Measurements from ENCODE around the gene TMEM63A. TPM values are rescaled to one million over a fixed set of nuclear protein-coding genes. Genes with fewer than 3 reads are reported as not detected.

The TMEM63A gene
- total and polyA plus RNA-seq, 4 experiments from 2014 or later = 46.2 to 507 (median 278) TPM

DNA sequence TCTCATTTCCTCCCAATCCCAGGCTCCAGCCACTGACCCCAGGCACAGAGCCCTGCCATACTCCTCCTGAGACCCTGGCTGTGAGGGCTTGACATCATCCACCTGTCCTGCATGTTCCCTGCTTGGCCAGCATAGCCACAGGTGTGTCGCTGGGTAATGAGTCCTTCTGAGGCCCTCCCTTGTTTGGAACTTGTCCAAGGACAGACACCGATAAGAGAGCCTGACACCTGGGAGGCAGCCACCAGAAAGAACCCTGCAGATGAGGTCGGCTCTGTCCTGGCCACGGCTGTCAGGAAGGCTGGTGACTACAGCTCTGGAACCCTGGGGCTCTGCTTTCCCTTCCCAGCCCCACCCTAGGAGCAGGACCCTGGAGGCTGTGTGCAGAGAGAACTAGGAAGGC is 34.6 kb downstream of the TMEM63A start:
- peaks cover 29 to 62% of the 10 kb centered on the region in 2 donors for H3K36me3 Mint-ChIP-seq
- POLR2A ChIA-PET (ENCODE audit: partially characterized antibody) = interaction anchor here (0.9 to 6.3 kb wide), 5 partner anchors 34 to 70 kb away, joined by 3 to 39 read pairs (median 15); partner anchors contain the start of genes SRP9 and TMEM63A
- CTCF ChIA-PET (ENCODE audit: partially characterized antibody) = no interaction called here
- Histone ChIP-seq H3K27me3 (ENCODE audit: insufficient read depth, low read length) (no peaks in the 10 kb centered on the region), H3K4me1 (ENCODE audit: insufficient read depth, low read length) (peaks cover 28% of the 10 kb centered on the region), H3K36me3 (ENCODE audit: insufficient read depth, low read length) (peaks cover 56% of the 10 kb centered on the region), H3K4me3 (ENCODE audit: low read length in 2 of 2) (no peak overlapping the region), H3K9me3 (ENCODE audit: control insufficient read depth in 1 of 2, low read length in 2 of 2) (no peaks in the 10 kb centered on the region), H3K27ac (ENCODE audit: low read depth, low read length) (no peak overlapping the region)
- intact Hi-C loops (cut with micrococcal nuclease) = loop anchor here (5.0 to 10.0 kb wide), 3 partner anchors 70 to 373 kb away; partner anchors contain the start of gene SRP9
- peaks cover 24 to 52% (median 37%) of the 10 kb centered on the region in 4 donors for H3K4me1 Mint-ChIP-seq
- no peaks in the 10 kb centered on the region for H3K27me3 Mint-ChIP-seq
- H3K9me3 Mint-ChIP-seq = no peaks in the 10 kb centered on the region
- no peak for DNase-seq
- peak overlapping the region in 6 of 7 donors; percentile 27 to 85 (median 82) for H3K27ac Mint-ChIP-seq
- H3K4me3 Mint-ChIP-seq = no peak overlapping the region

DNA sequence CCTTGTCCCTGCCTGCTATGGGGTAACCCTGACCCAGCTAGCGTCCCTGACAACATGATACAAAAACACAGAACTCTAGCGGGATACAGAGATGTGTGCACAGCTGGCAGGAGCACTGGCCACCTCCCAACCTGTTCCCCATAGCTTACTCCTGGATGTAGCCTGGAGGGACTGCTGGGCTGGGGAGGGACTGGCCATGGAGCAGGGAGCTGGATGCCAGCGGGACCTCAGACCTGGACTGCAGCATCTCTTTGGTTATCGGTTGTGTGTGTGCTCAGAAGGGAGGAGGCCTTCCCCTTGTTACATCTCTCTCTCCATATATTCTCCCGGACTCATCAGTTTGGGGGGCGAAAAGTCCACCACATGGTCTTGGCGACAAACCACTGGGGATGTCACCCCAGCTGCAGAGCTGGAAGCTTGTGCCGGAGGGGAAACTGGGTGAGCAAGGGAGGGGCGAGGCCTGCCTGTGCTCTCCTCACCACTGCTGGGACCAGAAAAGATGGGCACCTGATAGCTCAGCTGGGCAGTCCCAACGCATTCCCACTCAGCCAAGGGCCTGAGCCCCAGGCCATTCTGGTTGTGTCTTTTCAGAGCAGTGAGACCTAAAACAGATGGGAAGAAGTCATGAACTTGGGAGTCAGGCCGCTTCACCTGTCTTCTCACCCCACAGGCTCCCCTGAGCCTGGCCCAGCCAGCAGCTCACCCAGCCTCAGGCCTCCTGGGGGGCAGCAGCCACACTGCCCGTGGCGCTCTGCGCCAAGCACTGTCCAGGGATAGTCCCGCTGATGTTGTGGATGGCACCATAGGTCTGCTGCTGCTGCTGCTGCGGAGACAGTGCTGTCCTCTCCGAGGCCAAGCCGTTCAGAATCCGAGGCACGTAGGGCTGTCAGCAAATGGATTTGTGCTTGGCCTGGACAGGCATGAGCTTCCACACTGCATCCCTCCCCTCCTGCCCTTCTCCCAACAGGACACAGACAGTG is 35.6 kb downstream of the TMEM63A start:
- Histone ChIP-seq H3K9me3 (ENCODE audit: control insufficient read depth in 1 of 2, low read length in 2 of 2) (no peaks in the 10 kb centered on the region), H3K36me3 (ENCODE audit: insufficient read depth, low read length) (peaks cover 46% of the 10 kb centered on the region), H3K27me3 (ENCODE audit: insufficient read depth, low read length) (no peaks in the 10 kb centered on the region), H3K4me1 (ENCODE audit: insufficient read depth, low read length) (peaks cover 35% of the 10 kb centered on the region), H3K4me3 (ENCODE audit: low read length in 2 of 2) (no peak overlapping the region), H3K27ac (ENCODE audit: low read depth, low read length) (no peak overlapping the region)
- CTCF ChIA-PET (ENCODE audit: partially characterized antibody) = interaction anchor here (1.2 kb wide), 1 partner anchor 69 kb away, joined by 3 read pairs; the partner anchor contains the start of gene SRP9
- intact Hi-C loops (cut with micrococcal nuclease) = loop anchor here (5.0 to 10.0 kb wide), 3 partner anchors 69 to 372 kb away; partner anchors contain the start of gene SRP9
- H3K9me3 Mint-ChIP-seq = no peaks in the 10 kb centered on the region
- DNase-seq = no peak
- peaks cover 21 to 52% of the 10 kb centered on the region in 2 donors for H3K36me3 Mint-ChIP-seq
- H3K27ac Mint-ChIP-seq = peak overlapping the region in 6 of 7 donors; percentile 8 to 81 (median 66)
- POLR2A ChIA-PET (ENCODE audit: partially characterized antibody) = interaction anchor here (0.6 to 3.3 kb wide), 8 partner anchors 9 to 402 kb away, joined by 3 to 15 read pairs (median 4); partner anchors contain the start of genes SRP9 and TMEM63A
- H3K27me3 Mint-ChIP-seq = no peaks in the 10 kb centered on the region
- no peak overlapping the region for H3K4me3 Mint-ChIP-seq
- H3K4me1 Mint-ChIP-seq = peaks cover 21 to 52% (median 34%) of the 10 kb centered on the region in 4 donors

DNA sequence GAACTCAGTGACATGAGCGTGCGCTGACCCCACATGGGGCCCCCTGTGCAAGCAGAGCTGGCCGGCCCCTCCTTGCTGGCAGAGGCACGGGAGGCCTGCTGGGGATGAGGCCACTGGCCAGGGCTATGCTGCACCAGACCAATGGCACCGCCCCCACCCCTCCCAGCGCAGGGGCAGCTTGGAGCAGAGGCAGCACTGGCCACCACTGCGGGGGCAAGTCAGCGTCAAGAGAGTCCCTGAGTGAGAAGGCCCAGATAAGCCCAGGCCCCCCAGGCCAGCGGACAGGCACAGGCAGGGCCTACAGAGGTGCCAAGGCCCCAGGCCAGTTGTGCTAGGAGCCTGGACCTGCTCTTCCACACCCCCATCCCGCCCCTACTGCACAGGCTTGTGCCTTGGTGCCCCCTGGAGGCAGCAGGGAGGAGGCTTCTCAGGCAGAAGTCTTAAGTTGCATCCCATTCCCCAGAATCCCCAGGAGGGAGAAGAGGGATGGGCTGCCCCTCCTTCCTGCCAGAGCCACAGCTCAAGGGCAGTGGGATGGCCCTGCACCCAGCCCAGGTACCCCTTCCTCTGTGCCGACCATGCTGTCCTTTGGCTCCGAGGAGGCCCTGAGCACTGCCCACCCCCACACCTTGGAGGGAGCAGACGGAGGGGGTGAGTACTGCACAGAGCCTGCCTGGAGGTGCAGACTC is 36.5 kb downstream of the TMEM63A start:
- POLR2A ChIA-PET (ENCODE audit: partially characterized antibody) = interaction anchor here (0.6 to 3.3 kb wide), 7 partner anchors 12 to 401 kb away, joined by 3 to 15 read pairs (median 3); partner anchors contain the start of genes SRP9 and TMEM63A
- peaks cover 41% of the 10 kb centered on the region for H3K4me1 ChIP-seq (ENCODE audit: insufficient read depth, low read length)
- Mint-ChIP-seq H3K4me1 (peaks cover 25 to 57% (median 38%) of the 10 kb centered on the region in 4 donors), H3K4me3 (peak overlapping the region in 1 of 8 donors; percentile 36), H3K9me3 (no peaks in the 10 kb centered on the region), H3K27me3 (no peaks in the 10 kb centered on the region), H3K36me3 (peaks cover 20 to 46% of the 10 kb centered on the region in 2 donors), H3K27ac (no peak overlapping the region)
- H3K27me3 ChIP-seq (ENCODE audit: insufficient read depth, low read length) = no peaks in the 10 kb centered on the region
- intact Hi-C loops (cut with micrococcal nuclease) = loop anchor here (5.0 to 10.0 kb wide), 3 partner anchors 68 to 371 kb away; partner anchors contain the start of gene SRP9
- CTCF ChIA-PET (ENCODE audit: partially characterized antibody) = interaction anchor here (0.6 to 1.2 kb wide), 4 partner anchors 11 to 68 kb away, joined by 3 read pairs; partner anchors contain the start of gene SRP9
- no peak overlapping the region for H3K27ac ChIP-seq (ENCODE audit: low read depth, low read length)
- peak in 3 of 5 donors; percentile 33 to 40 (median 33) for DNase-seq
- H3K4me3 ChIP-seq (ENCODE audit: low read length in 2 of 2) = no peak overlapping the region
- no peaks in the 10 kb centered on the region for H3K9me3 ChIP-seq (ENCODE audit: control insufficient read depth in 1 of 2, low read length in 2 of 2)
- H3K36me3 ChIP-seq (ENCODE audit: insufficient read depth, low read length) = peaks cover 45% of the 10 kb centered on the region

DNA sequence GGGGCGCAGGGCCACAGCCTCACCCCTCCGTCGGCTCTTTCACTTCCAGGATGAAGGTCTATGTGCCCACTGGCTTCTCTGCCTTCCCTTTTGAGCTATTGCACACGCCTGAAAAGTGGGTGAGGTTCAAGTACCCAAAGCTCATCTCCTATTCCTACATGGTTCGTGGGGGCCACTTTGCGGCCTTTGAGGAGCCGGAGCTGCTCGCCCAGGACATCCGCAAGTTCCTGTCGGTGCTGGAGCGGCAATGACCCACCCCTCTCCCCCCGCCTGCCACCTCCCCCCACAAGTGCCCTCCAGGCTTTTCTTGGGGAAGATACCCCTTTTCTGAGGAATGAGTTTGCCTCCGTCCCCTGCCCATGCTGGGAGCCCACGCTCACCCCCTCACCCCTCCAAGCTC is 37.1 kb downstream of the TMEM63A start:
- H3K4me3 Mint-ChIP-seq = no peak overlapping the region
- Histone ChIP-seq H3K27ac (ENCODE audit: low read depth, low read length) (no peak overlapping the region), H3K36me3 (ENCODE audit: insufficient read depth, low read length) (peaks cover 42% of the 10 kb centered on the region), H3K9me3 (ENCODE audit: control insufficient read depth in 1 of 2, low read length in 2 of 2) (no peaks in the 10 kb centered on the region), H3K4me3 (ENCODE audit: low read length in 2 of 2) (no peak overlapping the region), H3K27me3 (ENCODE audit: insufficient read depth, low read length) (no peaks in the 10 kb centered on the region), H3K4me1 (ENCODE audit: insufficient read depth, low read length) (peaks cover 36% of the 10 kb centered on the region)
- DNase-seq = no peak
- peaks cover 19 to 40% of the 10 kb centered on the region in 2 donors for H3K36me3 Mint-ChIP-seq
- intact Hi-C loops (cut with micrococcal nuclease) = loop anchor here (5.0 to 10.0 kb wide), 3 partner anchors 68 to 370 kb away; partner anchors contain the start of gene SRP9
- H3K9me3 Mint-ChIP-seq = no peaks in the 10 kb centered on the region
- no peaks in the 10 kb centered on the region for H3K27me3 Mint-ChIP-seq
- ChIA-PET POLR2A (ENCODE audit: partially characterized antibody) (interaction anchor here (0.6 to 3.3 kb wide), 7 partner anchors 13 to 67 kb away, joined by 3 to 15 read pairs (median 7); partner anchors contain the start of genes SRP9 and TMEM63A), CTCF (ENCODE audit: partially characterized antibody) (interaction anchor here (0.6 to 1.1 kb wide), 3 partner anchors 11 to 66 kb away, joined by 3 read pairs; no protein-coding TSS in a partner anchor)
- H3K27ac Mint-ChIP-seq = no peak overlapping the region
- H3K4me1 Mint-ChIP-seq = peaks cover 28 to 56% (median 39%) of the 10 kb centered on the region in 4 donors

DNA sequence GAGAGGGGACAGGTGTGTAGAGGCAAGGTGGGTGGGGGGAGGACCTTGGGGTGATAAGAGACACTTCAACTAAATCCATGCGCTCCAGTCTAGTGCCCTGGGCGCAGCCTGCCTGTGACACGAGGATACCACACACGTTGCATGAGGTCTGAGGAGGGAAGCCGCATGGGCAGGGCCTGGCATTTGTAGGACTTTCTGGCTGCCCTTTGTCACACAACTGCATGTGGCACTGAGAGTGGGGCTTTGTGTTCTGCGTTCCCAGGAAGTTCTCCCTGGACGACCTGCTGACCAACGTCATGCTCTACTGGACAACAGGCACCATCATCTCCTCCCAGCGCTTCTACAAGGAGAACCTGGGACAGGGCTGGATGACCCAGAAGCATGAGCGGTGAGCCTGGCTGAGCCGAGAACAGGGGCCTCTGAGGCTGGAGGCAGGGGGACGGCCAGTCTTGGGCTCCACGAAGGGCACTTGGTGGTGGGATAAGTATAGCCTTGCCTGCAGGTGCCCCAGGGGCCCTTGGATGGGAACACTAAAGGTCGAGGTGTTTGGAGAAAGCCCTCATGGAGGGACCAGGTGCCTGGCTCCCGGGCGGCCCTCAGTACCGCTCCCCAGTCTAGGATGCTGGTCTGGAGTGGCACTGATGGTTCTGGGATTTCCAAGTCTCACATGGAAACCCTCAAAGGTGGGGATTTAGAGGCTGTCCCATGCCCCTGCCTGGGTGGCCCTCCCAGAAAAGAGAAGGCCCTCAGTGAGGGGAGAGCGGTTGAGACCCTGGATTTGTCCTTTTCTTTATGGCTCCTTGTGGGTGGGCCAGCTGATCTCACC is 37.7 kb downstream of the TMEM63A start:
- POLR2A ChIA-PET (ENCODE audit: partially characterized antibody) = interaction anchor here (0.8 to 3.3 kb wide), 10 partner anchors 11 to 155 kb away, joined by 3 to 16 read pairs (median 7); partner anchors contain the start of genes SDE2, SRP9 and TMEM63A
- Mint-ChIP-seq H3K36me3 (peaks cover 12 to 34% of the 10 kb centered on the region in 2 donors), H3K4me3 (no peak overlapping the region), H3K27me3 (no peaks in the 10 kb centered on the region), H3K9me3 (no peaks in the 10 kb centered on the region), H3K4me1 (peaks cover 23 to 55% (median 35%) of the 10 kb centered on the region in 4 donors), H3K27ac (peak overlapping the region in 5 of 7 donors; percentile 31 to 82 (median 42))
- H3K9me3 ChIP-seq (ENCODE audit: control insufficient read depth in 1 of 2, low read length in 2 of 2) = no peaks in the 10 kb centered on the region
- CTCF ChIA-PET (ENCODE audit: partially characterized antibody) = interaction anchor here (1.0 to 1.1 kb wide), 2 partner anchors 65 to 67 kb away, joined by 3 to 4 read pairs; no protein-coding TSS in a partner anchor
- H3K4me1 ChIP-seq (ENCODE audit: insufficient read depth, low read length) = peaks cover 30% of the 10 kb centered on the region
- DNase-seq = no peak
- intact Hi-C loops (cut with micrococcal nuclease) = loop anchor here (5.0 to 10.0 kb wide), 4 partner anchors 38 to 370 kb away; partner anchors contain the start of genes SRP9 and TMEM63A
- H3K27ac ChIP-seq (ENCODE audit: low read depth, low read length) = no peak overlapping the region
- H3K27me3 ChIP-seq (ENCODE audit: insufficient read depth, low read length) = no peaks in the 10 kb centered on the region
- H3K4me3 ChIP-seq (ENCODE audit: low read length in 2 of 2) = no peak overlapping the region
- peaks cover 35% of the 10 kb centered on the region for H3K36me3 ChIP-seq (ENCODE audit: insufficient read depth, low read length)

DNA sequence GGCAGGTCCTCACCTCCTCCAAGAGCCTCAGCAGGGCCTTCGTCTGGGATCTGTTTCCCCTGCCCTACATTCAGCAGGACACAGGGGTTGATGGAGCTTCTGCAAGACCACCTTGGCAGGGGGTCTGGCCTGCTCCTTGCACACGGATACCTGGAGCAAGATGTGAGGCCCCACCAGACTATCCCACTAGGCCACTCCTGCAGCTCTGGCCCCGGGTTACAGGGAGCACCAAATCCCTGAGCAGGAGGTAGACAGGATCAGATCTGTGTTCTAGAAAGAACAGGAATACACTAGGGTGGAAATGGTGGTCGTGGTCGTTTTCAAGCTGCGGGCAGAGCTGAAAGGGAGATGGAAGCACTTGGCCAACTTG is 38.8 kb downstream of the TMEM63A start:
- Histone ChIP-seq H3K4me3 (ENCODE audit: low read length in 2 of 2) (no peak overlapping the region), H3K27ac (ENCODE audit: low read depth, low read length) (no peak overlapping the region), H3K9me3 (ENCODE audit: control insufficient read depth in 1 of 2, low read length in 2 of 2) (no peaks in the 10 kb centered on the region), H3K36me3 (ENCODE audit: insufficient read depth, low read length) (peaks cover 25% of the 10 kb centered on the region), H3K27me3 (ENCODE audit: insufficient read depth, low read length) (no peaks in the 10 kb centered on the region), H3K4me1 (ENCODE audit: insufficient read depth, low read length) (peaks cover 20% of the 10 kb centered on the region)
- ChIA-PET CTCF (ENCODE audit: partially characterized antibody) (interaction anchor here (1.0 kb wide), 1 partner anchor 68 kb away, joined by 4 read pairs; no protein-coding TSS in a partner anchor), POLR2A (ENCODE audit: partially characterized antibody) (interaction anchor here (0.8 to 2.8 kb wide), 10 partner anchors 12 to 156 kb away, joined by 3 to 16 read pairs (median 6); partner anchors contain the start of genes EPHX1, SDE2, SRP9 and TMEM63A)
- no peak for DNase-seq
- Mint-ChIP-seq H3K27me3 (no peaks in the 10 kb centered on the region), H3K4me3 (no peak overlapping the region), H3K27ac (peak overlapping the region in 4 of 7 donors; percentile 31 to 81 (median 48)), H3K4me1 (peaks cover 18 to 46% (median 29%) of the 10 kb centered on the region in 4 donors), H3K36me3 (peaks cover 6 to 26% of the 10 kb centered on the region in 2 donors), H3K9me3 (no peaks in the 10 kb centered on the region)
- intact Hi-C loops (cut with micrococcal nuclease) = loop anchor here (5.0 to 10.0 kb wide), 3 partner anchors 39 to 369 kb away; partner anchors contain the start of gene TMEM63A

Data from CD4-positive, alpha-beta memory T cell (primary cell).